Heart left ventricle (tissue), 13 donors: Measurements from ENCODE around the gene ACBD3.

Experiments used
- CTCF ChIP-seq, 12 donors: fragments of 200-600 bp; sonication (generic) in 4 of 12; IDR thresholded peaks; one replicate each; pipeline versions ENCODE4 v1.5.0 to v1.8.0; 2018 to 2022; ENCODE audit warnings: antibody characterized with exemption in 12 of 12, mild to moderate bottlenecking in 5 of 12
- POLR2A ChIP-seq, 2 donors: fragments of 450-650 bp; IDR thresholded peaks; one replicate each; pipeline ENCODE4 v1.6.1; 2017; ENCODE audit warnings: antibody characterized with exemption in 2 of 2, mild to moderate bottlenecking in 2 of 2, moderate library complexity in 2 of 2
- donor health status: ischemic (EF 13 %, LVEDD 7.1; RV severe dilation, severe dysfunction).
- donor health status: DM: no; HTN: yes; CAD: no.
- donor health status: DM: no; HTN: no; CAD: no.
- donor health status: ischemic (EF 25% LVEDD 6.9; RV normal size, moderate dysfunction).
- donor health status: ischemic (EF 25% LVEDD 5.7; RV mildly dilated, moderate dysfunction).
- donor health status: ischemic (EF 35%, LVEDD 5.7; RV mildly dilated, moderate dysfunction).
- donor health status: nonischemic (EF 11% LVEDD 7.7; RV severe dilation, severe dysfunction).
- donor health status: DM: yes; HTN: yes; CAD: no.
- donor health status: PGD.
- donor health status: ischemic (EF 29% LVEDD 5.4; RV normal size, mild dysfunction).
- donor health status: nonischemic (EF 23%, LVEDD 6.1; RV moderate dilation, normal function).

GRCh38 chr1:226111098-226111882 is 75.3 kb downstream of the ACBD3 start:
- no peak for TF ChIP-seq CTCF (IDR thresholded peaks at IDR 0.05)
- no peak for TF ChIP-seq POLR2A (IDR thresholded peaks at IDR 0.05)
